PFSK-1 (cell line): ENCODE data around the gene ACOT7.

Experiments
- FOXP2 ChIP-seq: optimal IDR thresholded peaks from 2 replicates; pipeline ENCODE3; 2011; ENCODE audit warnings: borderline replicate concordance, control low read depth, inconsistent platforms; ENCODE audit not compliant: insufficient read depth; ENCODE audit errors: extremely low read length, extremely low read depth
- POLR2AphosphoS5 ChIP-seq: IDR thresholded peaks from 2 replicates; pipeline ENCODE4 v1.6.1; 2012; ENCODE audit warnings: low read depth, mild to moderate bottlenecking, control low read depth, low read length, moderate library complexity
- REST ChIP-seq, 2 experiments: IDR thresholded peaks; 2 replicates each; pipeline versions ENCODE4 v1.6.1 to v1.8.0; 2011 to 2012; ENCODE audit warnings: low read depth in 2 of 2, low read length in 2 of 2, control low read depth in 1 of 2, inconsistent platforms in 1 of 2, mild to moderate bottlenecking in 1 of 2, moderate library complexity in 1 of 2; ENCODE audit not compliant: insufficient read depth in 1 of 2
- SIN3A ChIP-seq: IDR thresholded peaks from 2 replicates; pipeline ENCODE4 v1.6.1; 2012; ENCODE audit warnings: mild to moderate bottlenecking, low read length, moderate library complexity, borderline replicate concordance; ENCODE audit not compliant: insufficient read depth
- TAF1 ChIP-seq: IDR thresholded peaks from 2 replicates; pipeline ENCODE4 v1.6.1; 2012; ENCODE audit warnings: low read length, control low read depth, borderline replicate concordance; ENCODE audit not compliant: insufficient read depth

- TF ChIP-seq TAF1 (no peak), POLR2AphosphoS5 (no peak), FOXP2 (no peak), REST (IDR thresholded peaks at IDR 0.05; ENCODE audit: insufficient read depth in 1 of 2, low read depth in 2 of 2, low read length in 2 of 2) (no peak), SIN3A (no peak)
These were observed 26.4 kb upstream of the ACOT7 start, which contains the start of gene HES2 for GRCh38 chr1:6419804-6420453.
